Liver (tissue), 3 donors: ENCODE measurements around the gene CDPF1.

ENCODE experiments used
- JUND ChIP-seq, 2 donors: IDR thresholded peaks; 2 replicates each; pipeline ENCODE4 v1.6.1; 2016; ENCODE audit warnings: antibody characterized with exemption in 2 of 2
- SP1 ChIP-seq: IDR thresholded peaks from 2 replicates; pipeline ENCODE4 v1.6.1; 2018; ENCODE audit warnings: antibody characterized with exemption, mild to moderate bottlenecking
- TAF1 ChIP-seq: conservative IDR thresholded peaks from 2 replicates; pipeline ENCODE4 v1.6.1; 2016; ENCODE audit warnings: antibody characterized with exemption, mild to moderate bottlenecking
- YY1 ChIP-seq: IDR thresholded peaks from 2 replicates; pipeline ENCODE4 v1.6.1; 2016; ENCODE audit warnings: antibody characterized with exemption, mild to moderate bottlenecking
- TF ChIP-seq, protein P1 (sequence below): fragments of 150-350 bp; IDR thresholded peaks from 2 replicates; pipeline ENCODE4 v1.5.1; 2017; ENCODE audit warnings: improper control_type of control experiment, low read depth, low read length; ENCODE audit not compliant: missing input control
- TF ChIP-seq, protein P2 (sequence below): IDR thresholded peaks from 2 replicates; pipeline ENCODE4 v1.6.1; 2016; ENCODE audit warnings: antibody characterized with exemption, mild to moderate bottlenecking
- TF ChIP-seq, protein P3 (sequence below): IDR thresholded peaks from 2 replicates; pipeline ENCODE4 v1.6.1; 2016; ENCODE audit warnings: antibody characterized with exemption
- donor health status: healthy.
- donor health status: healthy.

DNA sequence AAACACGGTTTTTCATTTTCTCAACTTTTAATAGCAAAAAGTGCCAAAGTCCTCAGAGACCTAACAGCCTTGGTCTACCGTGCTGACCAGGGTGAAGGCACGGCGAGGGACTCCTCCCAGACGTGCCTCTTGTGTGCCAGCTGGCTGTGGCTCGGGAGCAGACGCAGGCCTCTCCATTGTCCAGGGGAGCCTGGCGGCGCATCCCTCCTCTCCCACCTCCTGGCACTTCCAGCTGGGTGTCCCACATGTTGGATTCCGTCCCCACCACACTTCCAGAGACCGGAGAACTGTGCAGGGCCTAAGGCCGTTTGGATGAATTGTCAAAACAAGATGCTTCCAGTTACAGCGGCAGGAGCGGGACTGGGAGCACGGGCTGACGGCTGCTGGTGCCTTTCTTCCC lies 11.6 kb downstream of the CDPF1 start:
- TF ChIP-seq, protein P1, sequence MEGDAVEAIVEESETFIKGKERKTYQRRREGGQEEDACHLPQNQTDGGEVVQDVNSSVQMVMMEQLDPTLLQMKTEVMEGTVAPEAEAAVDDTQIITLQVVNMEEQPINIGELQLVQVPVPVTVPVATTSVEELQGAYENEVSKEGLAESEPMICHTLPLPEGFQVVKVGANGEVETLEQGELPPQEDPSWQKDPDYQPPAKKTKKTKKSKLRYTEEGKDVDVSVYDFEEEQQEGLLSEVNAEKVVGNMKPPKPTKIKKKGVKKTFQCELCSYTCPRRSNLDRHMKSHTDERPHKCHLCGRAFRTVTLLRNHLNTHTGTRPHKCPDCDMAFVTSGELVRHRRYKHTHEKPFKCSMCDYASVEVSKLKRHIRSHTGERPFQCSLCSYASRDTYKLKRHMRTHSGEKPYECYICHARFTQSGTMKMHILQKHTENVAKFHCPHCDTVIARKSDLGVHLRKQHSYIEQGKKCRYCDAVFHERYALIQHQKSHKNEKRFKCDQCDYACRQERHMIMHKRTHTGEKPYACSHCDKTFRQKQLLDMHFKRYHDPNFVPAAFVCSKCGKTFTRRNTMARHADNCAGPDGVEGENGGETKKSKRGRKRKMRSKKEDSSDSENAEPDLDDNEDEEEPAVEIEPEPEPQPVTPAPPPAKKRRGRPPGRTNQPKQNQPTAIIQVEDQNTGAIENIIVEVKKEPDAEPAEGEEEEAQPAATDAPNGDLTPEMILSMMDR = no peak
- TF ChIP-seq SP1 (no peak), JUND (IDR thresholded peaks at IDR 0.05) (no peak), TAF1 (no peak), YY1 (no peak)
- TF ChIP-seq, protein P2, sequence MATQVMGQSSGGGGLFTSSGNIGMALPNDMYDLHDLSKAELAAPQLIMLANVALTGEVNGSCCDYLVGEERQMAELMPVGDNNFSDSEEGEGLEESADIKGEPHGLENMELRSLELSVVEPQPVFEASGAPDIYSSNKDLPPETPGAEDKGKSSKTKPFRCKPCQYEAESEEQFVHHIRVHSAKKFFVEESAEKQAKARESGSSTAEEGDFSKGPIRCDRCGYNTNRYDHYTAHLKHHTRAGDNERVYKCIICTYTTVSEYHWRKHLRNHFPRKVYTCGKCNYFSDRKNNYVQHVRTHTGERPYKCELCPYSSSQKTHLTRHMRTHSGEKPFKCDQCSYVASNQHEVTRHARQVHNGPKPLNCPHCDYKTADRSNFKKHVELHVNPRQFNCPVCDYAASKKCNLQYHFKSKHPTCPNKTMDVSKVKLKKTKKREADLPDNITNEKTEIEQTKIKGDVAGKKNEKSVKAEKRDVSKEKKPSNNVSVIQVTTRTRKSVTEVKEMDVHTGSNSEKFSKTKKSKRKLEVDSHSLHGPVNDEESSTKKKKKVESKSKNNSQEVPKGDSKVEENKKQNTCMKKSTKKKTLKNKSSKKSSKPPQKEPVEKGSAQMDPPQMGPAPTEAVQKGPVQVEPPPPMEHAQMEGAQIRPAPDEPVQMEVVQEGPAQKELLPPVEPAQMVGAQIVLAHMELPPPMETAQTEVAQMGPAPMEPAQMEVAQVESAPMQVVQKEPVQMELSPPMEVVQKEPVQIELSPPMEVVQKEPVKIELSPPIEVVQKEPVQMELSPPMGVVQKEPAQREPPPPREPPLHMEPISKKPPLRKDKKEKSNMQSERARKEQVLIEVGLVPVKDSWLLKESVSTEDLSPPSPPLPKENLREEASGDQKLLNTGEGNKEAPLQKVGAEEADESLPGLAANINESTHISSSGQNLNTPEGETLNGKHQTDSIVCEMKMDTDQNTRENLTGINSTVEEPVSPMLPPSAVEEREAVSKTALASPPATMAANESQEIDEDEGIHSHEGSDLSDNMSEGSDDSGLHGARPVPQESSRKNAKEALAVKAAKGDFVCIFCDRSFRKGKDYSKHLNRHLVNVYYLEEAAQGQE = no peak
- TF ChIP-seq, protein P3, sequence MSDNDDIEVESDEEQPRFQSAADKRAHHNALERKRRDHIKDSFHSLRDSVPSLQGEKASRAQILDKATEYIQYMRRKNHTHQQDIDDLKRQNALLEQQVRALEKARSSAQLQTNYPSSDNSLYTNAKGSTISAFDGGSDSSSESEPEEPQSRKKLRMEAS = no peak
